HG03575 (cell line): ENCODE data around the gene RNF183.
"Not testable (repeated sequence)": the region's sequence is repeated elsewhere in the genome, so short reads cannot be mapped to it uniquely, and the experiment has no call there.

ENCODE experiments used
- ATAC-seq: cut with Tn5 transposase; IDR thresholded peaks from one replicate; pipeline ENCODE4 v1.9.1; 2021; ENCODE audit not compliant: unreplicated experiment, insufficient number of reproducible peaks, low FRiP score; ENCODE audit errors: extremely low read depth

The RNF183 gene

GRCh38 chr9:113320051-113320450 lies 16.9 kb upstream of the RNF183 start:
- no peak for ATAC-seq

- ATAC-seq, result no peak
These were observed 15.9 kb upstream of the RNF183 start for GRCh38 chr9:113319054-113319453.

DNA sequence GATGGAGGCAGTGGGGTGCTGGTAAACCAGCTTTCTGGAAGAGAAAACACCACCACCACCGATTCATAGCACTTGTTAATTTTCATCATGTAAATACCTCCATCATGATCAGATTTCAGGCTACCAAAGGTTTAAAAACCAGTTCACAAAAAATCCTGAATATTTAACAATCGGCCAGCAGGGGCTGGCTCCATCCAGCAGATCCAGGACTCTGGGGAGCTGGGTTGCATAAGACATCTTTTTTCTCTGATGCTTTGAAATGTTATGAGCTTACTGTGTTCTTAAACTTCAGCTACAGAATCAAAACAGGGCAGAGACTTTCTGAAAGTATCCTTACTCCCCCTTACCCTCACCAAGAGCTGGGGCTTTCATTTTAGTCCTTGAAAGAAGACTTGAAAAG lies 14.6 kb upstream of the RNF183 start:
- no peak for ATAC-seq

- no peak for ATAC-seq
These were observed 12.9 kb upstream of the RNF183 start for GRCh38 chr9:113316030-113316429.

DNA sequence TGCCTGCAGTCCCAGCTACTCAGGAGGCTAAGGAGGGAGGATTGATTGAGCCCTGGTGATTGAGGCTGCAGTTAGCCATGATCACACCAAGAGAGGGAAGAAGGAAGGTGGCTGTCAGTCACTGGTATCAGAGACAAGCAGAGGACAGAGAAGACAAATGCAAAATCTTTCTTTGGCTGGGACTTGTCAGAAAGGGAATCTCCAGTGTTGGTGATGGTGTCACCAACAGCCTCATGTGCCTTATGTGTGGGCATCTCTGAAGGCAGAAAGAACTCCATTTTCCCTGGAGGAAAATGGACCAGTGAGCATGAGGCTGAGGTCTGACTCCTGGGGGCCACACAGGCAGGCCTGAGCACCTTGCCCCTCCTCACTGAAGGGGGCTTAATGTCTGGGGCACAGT lies 12.1 kb upstream of the RNF183 start:
- no peak for ATAC-seq

DNA sequence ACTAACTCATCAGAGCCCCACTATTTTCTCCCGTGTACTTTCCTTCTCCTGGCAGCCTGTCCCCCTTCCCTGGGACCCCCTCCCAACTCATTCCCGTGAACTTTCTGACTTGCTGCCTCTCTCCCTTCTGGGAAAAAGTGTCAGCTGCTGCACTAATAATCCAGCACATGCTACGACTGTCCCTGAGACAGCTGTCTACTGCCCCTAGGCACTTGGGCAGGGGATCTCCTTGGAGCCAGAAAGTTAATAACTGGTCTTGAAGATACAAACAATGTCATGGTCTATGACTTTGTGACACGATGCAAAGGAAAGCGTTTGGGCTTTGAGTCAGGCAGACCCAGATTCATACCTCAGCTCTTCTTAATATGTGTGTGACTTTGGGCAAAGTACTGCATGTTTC lies 10.1 kb upstream of the RNF183 start:
- no peak for ATAC-seq

GRCh38 chr9:113311961-113312360 lies 8.8 kb upstream of the RNF183 start:
- ATAC-seq, result no peak

- ATAC-seq, result no peak
These were observed 7.4 kb upstream of the RNF183 start for GRCh38 chr9:113310538-113310937.

GRCh38 chr9:113309204-113309813 lies 6.1 kb upstream of the RNF183 start:
- no peak for ATAC-seq

DNA sequence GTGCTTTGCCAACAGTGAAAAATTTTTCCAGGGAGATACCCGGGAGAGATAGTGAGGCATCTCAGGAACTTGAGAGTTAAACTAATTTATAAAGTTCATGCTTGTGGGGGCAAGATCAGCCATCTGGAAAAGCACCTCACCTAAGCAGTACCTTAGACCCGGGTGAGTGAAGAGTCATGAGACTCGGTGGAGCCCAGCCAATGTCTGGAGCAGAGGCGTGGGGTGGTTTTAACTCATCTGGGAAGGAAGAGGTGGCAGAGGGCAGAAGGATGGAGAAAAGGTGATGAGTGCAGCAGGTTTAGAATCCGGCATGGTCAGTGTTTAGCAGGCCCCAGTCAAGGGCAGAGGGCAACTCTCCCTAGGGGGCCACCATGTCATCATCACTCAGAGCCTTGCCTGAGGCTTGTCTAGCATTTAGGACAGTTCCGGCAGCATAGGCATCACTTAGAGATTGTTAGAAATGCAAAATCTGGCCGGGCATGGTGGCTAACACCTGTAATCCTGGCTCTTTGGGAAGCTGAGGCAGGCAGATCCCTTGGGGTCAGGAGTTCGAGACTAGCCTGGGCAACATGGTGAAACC lies 4.3 kb upstream of the RNF183 start:
- ATAC-seq, result no peak

GRCh38 chr9:113306566-113306965 lies 3.4 kb upstream of the RNF183 start:
- no peak for ATAC-seq

DNA sequence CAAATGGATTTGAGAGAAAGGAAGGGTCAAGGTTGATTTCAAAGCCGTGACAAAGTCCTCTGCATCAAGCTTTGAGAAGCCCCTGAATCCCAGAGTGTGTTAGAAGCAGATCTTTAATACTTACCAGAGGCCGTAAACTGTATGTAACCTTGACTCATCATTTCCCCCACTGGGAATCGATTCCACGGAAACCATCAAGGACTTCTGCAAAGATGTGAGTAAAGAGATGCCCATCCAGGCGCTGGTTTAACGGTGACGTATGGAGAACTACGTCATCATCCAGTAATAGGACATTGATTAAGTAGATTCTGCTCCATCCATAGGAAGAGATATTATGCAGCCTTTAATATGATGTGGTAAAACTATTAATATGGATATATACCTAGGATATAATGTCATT lies 1.6 kb downstream of the RNF183 start:
- ATAC-seq, result no peak

- no peak for ATAC-seq
These were observed 3.3 kb downstream of the RNF183 start for GRCh38 chr9:113299800-113300292.

- no peak for ATAC-seq
These were observed 4.0 kb downstream of the RNF183 start for GRCh38 chr9:113298924-113299770.

DNA sequence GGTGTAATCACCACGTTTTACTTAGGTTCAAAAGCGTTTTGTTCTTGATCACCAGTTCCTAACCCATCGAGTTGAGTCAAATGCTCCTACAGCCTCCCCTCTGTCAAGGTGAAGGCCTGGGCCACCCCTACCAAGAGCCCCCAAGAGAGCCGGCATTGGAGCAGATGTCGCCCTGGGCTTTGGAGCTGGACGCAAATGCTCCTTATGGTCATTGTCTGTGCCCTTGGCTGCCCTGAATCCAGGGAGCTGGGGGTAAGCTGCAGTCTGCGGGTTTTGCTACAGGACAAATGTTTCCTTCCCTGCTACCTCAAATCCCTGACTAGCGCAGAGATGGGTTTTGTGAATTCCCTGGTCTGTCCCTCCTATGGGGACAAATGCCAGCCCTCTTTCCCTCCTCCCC lies 4.9 kb downstream of the RNF183 start:
- no peak for ATAC-seq

GRCh38 chr9:113296796-113297558 lies 6.2 kb downstream of the RNF183 start:
- ATAC-seq, result no peak

GRCh38 chr9:113296247-113296646 lies 6.9 kb downstream of the RNF183 start:
- ATAC-seq, result not testable (repeated sequence)

- no peak for ATAC-seq
These were observed 9.8 kb downstream of the RNF183 start for GRCh38 chr9:113293285-113293878.

DNA sequence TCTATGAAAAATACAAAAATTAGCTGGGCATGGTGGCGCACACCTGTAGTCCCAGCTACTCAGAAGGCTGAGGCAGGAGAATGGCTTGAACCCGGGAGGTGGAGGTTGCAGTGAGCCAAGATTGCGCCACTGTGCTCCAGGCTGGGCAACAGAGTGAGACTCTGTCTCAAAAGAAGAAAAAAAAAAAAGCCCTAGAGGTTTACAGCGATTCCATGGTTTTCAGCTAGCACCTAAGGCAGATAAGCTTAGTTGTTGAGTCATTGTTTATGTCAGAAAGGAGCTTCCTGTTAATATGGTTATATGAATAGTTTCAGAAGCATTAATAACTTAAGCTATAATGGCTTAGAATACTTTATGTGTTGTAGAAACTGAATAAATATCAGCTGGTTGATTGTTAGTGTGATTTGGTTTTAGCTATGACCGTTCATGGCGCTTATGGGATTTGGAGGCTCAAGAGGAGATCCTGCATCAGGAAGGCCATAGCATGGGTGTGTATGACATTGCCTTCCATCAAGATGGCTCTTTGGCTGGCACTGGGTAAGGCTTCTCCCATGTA lies 13.0 kb downstream of the RNF183 start:
- no peak for ATAC-seq
